SKM-1 treated with dmso at 0.1 percent for 144 hours (cell line): ENCODE results near the gene USP10.
"Not testable (repeated sequence)": the region's sequence is repeated elsewhere in the genome, so short reads cannot be mapped to it uniquely, and the experiment has no call there.

Source experiments
- DNase-seq: peaks from one replicate; lab custom pipeline; 2025; ENCODE audit not compliant: unreplicated experiment; lab: John Stamatoyannopoulos, UW

The USP10 gene

DNA sequence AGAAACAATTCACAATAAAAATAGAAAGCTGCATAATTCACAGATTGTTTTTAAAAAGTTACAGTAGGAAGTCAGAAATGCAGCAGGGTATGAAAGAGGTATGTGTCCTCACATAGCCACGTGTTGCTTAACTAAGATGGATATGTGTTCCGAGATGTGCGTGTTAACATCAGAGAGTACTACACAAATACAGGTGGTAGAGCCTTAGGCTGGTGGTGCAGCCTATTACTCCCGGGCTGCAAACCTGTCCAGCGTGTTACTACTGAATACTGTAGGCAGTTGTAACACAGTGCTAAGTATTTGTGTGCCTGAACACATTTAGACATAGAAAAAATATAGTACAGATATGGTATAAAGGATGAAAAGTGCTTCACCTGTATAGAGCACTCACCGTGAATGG is 46.4 kb downstream of the USP10 start:
- DNase-seq, result no peak

DNA sequence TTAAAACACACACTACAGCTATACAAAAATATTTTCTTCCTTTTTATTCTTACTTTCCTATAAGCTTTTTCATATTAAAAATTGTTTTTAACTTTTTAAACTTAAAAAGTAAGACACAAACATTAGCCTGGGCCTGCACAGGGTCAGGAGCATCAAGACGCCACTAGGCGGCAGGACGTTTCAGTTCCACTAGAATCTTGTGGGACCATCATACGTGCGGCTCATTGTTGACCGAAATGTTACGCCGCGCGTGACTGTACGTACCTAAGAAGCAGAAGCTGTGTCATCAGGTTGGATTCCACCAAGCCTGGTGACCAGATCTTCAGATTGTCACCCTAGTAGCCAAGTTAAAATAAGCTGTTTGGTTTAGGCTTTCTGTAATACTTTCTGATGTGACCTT is 47.1 kb downstream of the USP10 start:
- no peak for DNase-seq

DNA sequence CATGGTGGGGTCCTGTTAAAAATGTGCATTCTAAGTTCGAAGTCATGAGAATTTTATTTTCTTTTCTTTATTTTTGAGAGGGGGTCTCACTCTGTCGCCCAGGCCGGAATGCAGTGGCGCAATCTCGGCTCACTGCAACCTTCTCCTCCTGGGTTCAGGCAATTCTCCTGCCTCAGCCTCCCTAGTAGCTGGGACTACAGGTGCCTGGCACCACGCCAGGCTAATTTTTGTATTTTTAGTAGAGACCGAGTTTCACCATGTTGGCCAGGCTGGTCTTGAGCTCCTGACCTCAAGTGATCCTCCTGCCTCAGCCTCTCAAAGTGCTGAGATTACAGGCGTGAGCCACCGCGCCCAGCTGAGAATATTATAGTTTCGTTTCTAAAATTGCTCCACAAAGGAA is 48.4 kb downstream of the USP10 start:
- DNase-seq, result not testable (repeated sequence)

DNA sequence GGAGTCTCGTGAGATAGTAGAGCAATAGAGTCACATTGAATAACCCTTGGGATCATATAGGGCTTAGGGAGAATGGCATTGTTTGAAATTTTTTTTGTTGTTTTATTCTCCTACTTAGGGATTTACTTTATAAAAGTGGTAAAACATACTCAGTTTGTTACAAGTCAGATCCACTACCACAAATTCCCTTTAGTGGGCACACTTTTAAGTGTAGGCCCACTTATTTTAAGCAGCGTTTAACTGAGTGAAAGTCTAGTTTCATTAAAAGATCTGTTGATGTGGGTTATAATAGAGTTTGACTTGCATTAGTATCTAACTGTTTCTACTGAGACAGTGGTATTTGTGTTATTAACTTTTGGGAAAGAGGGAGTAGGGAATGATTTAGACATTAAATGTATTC is 49.3 kb downstream of the USP10 start:
- DNase-seq, result no peak

DNA sequence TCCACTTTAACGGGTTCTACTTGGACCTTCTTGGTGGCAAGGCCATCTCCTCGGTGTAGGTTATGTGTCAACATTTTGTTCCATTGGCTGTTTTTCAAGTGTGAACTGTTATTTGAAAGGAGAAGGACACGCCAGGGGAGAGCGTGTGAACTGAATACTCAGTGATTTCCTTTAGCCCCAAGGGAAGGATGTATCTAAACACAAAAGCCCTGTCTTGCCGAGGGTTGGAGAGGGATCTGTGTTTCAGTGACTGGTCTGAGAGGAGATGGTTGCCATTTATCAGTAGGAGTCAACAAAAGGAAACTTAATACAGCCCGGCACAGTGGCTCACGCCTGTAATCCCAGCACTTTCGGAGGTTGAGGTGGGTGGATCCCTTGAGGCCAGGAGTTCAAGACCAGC is 50.0 kb downstream of the USP10 start:
- DNase-seq, result no peak

DNA sequence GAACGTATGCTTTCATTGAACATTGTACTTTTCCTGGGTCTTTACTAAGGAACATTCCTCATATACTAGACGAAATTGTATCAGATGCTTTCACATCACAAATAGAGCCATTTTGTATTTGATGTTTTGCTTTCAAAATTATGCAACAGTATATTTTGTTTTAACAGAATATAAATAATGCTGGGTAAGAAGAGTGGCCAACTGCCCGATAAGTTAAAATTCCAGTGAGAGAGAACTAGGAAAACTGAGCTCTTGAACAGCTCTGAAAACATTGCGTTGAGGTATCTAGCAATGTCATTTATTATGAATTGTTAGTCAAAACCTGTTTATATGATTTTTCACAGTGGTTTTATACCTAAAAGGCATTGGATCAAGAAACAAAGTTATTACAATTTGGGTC is 50.8 kb downstream of the USP10 start:
- no peak for DNase-seq

DNA sequence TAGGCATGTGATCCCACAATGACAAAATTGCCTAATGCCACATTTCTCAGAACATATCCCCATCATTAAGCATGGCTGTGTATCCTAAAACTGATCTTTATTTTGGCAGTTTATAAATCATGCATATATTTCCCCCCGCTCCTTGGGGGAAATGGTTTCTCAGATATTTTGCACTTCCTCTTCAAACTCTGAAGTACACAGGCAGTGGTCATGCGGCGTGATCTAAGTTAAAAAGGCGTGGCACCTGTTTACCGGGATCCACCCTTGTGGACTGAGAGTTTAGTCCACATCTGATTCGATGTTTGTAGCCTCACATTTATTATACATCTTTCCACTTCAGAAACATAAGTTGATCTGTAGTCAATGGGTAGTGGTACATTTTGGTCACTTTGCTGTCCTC is 51.4 kb downstream of the USP10 start:
- no peak for DNase-seq

DNA sequence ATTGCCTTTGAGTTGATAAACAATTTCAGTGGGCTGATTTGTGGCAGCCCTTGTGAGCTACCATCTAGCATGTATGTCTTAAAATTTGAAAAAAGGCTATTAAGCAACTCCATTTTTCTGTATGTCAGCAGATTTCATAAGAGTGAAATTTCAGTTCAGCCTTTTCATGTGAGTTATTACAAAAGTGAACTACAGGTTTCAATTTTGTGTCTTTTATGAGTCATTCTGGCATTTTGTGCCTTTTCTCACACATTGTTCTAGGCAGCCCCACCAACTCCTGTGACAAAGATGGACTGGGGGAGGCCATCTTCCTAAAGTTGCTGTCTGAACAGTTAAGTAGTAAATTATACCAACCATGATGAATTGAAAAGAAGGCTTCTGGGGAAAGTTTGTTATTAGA is 52.1 kb downstream of the USP10 start:
- DNase-seq, result no peak

DNA sequence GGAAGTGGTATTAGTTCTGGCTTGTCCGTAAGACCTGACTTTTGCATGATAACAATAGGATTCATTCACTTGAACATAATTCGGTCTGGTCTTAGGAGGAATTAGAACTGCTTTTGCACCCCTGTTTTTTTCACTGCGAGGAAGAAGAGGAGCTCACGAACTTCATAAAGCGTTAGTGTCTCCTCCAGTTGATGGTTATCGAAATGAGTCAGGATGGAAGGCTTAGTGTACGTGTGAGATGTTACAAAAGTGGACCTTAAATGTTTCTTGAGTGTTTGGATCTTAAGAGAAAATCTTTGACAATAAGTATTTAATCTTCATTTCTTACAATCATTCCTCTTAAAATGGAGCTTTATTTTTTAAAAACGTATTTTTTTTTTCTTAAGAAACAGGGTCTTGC is 52.8 kb downstream of the USP10 start:
- no peak for DNase-seq

DNA sequence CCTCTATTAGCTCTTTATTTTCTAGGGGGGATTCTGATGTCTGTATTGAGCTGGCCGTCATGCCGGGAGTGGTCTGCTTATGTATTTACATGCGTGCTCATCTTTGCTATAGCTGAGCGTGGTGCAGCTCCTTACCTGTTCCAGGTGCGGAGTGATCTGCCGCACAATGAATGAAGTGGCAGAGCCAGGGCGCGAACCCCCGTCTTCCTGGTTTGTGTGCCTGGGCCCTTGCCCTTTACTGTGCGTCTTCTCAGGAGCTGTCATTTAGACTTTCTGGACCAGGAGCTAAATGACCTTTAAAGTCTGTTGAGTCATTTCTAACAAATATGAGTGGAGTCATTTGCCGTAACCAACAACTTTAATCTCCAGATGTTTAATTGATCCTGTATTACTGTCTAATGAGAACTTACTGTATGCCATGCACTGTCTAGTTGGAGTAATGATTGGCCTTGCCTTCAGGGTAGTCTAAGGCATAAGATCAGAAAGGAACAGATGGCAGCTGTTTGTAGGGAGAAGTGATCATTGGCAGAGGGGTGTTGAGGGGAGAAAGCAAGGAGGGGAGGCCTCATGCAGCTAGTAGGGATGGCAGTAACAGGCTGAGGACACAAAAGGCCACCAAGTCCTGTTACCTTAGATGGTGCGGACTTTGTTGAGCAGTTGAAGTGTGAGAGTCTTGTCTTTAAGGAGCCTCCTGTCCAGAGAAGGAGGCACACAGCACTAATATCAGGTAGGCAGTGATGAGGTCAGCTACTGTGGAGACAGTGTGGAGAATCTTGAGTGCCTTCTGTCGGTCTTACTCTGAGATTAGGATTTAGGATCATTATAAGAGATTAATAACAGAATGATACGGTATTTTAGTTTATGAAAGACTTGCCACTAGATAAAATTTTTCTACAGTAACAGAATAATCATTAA is 53.9 kb downstream of the USP10 start:
- DNase-seq, result no peak

DNA sequence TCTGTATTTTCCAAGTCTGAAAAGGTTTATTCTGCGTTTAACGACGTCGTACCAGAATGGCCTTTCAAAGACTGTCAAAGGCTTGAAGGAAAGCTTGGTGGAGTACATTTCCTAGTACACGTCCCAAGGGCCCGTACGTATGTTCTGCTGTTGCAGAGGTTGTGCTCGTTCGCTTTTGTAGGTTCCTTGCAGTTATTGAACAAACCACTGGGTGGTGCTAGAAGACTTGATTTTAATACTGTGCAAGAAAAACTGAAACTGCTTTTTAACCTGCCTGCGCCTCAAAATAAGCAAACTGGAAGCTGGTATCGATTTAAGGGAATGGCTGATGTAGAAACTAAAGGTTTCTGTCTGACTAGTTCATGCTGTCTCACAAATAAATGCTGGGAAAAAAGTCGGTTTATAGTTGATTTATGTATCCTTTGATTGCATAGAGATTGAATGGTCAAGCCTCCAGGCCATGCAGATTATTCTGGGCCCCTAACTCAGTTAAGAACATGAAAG is 54.6 kb downstream of the USP10 start:
- DNase-seq, result peak; percentile 49

DNA sequence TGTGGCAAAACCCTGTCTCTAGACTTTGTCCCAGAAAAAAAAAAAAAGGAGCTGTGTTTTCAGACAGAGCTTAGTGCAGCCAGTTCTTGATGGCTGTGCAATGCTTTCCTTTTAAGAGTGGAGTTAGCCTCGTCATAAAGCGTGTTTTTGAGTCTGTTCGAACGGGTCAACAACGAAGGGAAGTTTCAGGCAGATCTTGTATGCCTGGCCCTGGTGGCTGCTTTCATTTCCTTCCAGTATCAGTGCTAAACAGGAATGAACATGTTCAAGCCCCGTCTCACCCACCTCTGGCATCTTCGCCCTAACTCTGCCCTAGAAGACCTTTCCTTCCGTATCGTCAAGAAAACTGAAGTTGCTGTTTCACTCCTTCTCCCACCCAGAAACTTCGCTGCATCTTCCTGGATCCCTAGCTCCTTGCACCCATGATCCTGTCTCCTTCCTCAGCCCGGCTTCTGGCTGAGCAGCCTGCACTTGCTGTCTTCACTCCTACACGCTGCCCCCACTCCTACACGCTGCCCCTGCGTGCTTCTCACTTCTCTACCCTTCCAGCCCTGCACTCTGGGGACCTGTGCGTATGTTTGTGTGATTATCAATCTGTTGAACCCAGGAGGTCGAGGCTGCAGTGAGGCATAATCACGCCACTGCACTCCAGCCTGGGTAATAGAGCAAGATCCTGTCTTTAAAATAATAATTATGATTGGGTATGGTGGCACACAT is 55.3 kb downstream of the USP10 start:
- no peak for DNase-seq

DNA sequence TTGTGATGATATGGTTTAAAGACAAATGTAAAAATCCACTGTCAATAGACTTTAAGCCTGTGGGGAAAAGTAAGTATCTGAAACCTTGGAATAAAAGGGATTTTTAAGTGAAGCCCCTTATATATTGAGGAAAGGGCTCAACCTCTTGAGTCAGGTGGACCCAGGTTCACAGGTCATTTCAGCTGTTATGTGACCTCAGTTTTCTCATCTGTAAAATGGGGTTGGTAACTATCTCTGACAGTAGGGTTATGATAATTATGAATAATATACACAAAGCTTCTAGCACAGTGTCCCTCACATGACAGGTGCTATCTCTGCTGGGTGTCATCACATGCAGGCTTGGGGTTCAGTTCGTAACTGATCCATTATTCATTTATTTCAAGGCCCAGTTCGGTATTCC is 57.0 kb downstream of the USP10 start:
- no peak for DNase-seq

DNA sequence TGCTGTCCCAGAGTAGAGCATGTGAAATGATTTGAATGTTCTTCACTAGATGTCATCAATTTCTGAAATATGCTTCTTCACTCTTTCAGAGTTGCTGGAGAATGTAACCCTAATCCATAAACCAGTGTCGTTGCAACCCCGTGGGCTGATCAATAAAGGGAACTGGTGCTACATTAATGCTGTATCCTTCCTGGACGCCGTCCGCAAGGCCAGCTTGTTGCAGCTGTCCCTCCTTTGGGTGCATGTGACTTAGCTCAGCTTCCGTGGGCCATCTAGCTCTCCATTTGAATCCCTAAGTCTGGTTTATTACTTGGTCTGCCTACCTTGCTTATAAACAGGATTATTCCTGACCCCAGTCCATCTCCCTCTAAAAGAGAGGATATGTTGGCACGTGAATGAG is 58.8 kb downstream of the USP10 start:
- no peak for DNase-seq

DNA sequence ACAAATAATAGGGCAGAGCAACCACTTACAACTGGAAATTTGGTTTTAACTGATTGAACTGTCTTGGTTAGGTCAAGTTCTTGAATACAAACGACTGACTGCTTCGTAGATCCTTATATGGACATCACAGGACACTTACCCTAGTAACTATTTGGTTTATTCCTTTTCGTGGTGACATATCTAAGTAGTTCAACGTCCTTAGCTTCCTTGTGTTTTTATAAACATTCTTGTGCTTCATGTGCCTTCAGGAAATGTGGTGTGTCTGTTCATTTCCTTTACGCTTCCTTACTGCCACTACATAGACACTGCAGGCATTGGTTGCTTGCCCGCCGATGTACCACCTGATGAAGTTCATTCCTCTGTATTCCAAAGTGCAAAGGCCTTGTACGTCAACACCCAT is 59.3 kb downstream of the USP10 start:
- DNase-seq, result no peak

DNA sequence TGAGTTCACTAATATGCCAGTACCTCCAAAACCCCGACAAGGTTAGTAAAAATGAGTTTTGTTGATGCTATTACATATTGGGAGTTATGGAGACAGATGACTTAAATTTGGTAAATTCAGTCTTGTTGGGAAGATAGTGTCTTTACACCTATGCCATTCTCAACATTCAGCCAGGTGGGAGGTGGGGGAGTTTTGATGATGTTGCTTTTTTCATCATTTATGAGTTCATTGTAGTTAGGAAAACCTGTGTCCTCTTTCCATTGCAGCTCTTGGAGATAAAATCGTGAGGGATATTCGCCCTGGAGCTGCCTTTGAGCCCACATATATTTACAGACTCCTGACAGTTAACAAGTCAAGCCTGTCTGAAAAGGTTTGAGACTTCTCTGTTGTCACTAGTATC is 60.1 kb downstream of the USP10 start:
- no peak for DNase-seq

DNA sequence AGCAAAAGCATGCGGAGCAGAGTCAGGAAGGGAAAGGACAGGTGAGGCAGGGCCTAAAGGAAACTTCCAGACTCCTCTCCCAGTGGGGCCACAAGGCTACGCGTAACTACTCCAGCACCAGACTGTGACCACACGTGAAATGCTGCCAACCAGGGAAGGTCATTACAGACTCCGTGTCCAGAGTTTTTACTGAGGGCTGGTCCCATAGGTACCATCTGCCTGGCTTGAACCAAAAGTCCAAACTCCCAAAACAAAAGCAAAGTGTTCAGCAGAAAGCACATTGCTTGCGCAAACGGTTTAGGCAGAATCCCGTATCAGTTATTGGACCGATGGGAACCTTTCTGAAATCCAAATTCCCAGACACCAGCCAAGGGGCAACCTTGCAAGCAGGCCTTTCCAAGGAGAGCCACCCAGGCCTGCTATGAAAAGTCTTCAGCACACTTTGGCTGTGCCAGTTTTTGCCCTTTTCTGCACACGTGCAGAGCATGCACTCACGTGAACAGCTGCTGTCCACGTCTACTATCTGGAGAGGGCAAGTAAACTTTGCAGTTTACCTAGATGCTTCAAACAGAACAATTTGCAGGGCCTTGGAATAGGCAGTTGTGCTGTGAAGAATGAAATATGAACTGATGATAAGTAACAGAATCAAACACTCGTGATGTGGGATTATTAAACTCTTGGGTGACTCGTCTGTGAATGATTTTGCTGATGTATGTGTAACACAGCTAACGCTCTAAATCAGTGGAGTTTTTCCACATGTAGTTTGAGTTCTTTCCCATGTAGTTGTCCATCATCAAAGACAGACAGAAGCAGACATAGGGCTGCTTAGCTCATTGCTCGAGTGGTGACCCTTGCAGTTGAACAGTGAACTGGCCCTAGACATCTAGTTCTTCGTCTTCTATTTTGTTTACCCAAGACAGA is 61.9 kb downstream of the USP10 start:
- no peak for DNase-seq

DNA sequence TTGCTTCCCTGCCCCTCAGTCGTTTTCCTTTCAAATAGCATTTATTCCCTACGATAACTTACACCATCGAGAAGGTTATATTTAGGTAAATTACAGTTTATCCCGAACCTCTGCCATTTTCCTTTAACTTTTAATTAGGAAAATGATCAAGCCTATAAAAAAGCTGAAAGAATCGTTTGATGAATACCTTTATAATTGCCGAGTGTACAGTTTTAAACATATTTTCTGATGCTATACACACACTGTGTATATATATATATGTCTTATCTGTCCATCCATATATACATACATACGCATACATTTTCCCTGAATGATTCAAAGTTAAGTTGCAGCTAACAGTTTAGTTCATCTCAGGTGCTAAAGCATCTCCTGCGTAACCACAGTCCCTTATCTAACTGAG is 63.4 kb downstream of the USP10 start:
- DNase-seq, result no peak

DNA sequence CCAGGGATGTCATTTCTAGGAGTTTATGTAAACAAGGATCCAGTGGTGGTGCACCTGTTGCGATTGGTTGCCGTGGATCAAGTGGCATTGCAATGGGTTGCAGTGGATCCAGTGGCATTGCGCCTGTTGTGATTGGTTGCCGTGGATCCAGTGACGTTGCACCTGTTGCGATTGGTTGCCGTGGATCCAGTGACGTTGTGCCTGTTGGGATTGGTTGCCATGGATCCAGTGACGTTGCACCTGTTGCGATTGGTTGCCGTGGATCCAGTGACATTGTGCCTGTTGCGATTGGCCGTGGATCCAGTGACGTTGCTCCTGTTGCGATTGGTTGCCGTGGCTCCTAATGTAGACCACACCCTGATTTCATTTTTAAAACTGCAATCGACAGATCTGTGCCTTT is 63.8 kb downstream of the USP10 start:
- no peak for DNase-seq

DNA sequence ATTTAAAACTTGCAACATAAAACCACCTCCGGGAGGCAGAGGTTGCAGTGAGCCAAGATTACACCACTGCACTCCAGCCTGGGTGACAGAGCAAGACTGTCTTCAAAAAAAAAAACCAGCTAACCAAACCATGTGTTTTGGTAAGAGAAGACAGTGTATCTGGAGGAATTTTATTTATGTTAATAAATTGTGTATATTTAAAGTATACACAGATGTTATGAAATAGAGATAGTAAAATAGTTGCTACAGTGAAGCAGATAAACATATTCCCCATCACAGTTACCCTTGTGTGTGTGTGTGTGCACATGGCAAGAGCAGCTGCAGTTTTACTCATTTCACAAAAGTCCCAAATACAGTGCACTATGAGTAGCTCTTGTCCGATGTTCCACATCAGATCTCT is 65.2 kb downstream of the USP10 start:
- no peak for DNase-seq
